NCI-H2107 (cell line): ENCODE results near the gene SLIT3.

Experiments used
- DNase-seq: peaks from one replicate; lab custom pipeline; 2025; lab: John Stamatoyannopoulos, UW

SLIT3 gene

GRCh38 chr5:169174923-169175322 is 126.0 kb downstream of the SLIT3 start:
- no peak for DNase-seq

GRCh38 chr5:169173372-169173771 is 127.6 kb downstream of the SLIT3 start:
- no peak for DNase-seq

GRCh38 chr5:169171515-169171914 is 129.4 kb downstream of the SLIT3 start:
- no peak for DNase-seq

GRCh38 chr5:169169783-169170182 is 131.2 kb downstream of the SLIT3 start:
- DNase-seq: no peak

GRCh38 chr5:169168280-169168679 is 132.7 kb downstream of the SLIT3 start:
- no peak for DNase-seq

GRCh38 chr5:169166078-169166477 is 134.9 kb downstream of the SLIT3 start:
- DNase-seq: no peak

GRCh38 chr5:169165052-169165451 is 135.9 kb downstream of the SLIT3 start:
- no peak for DNase-seq

- no peak for DNase-seq
Measured at GRCh38 chr5:169164481-169164925, 136.4 kb downstream of the SLIT3 start.

GRCh38 chr5:169162407-169162806 is 138.5 kb downstream of the SLIT3 start:
- DNase-seq: no peak

GRCh38 chr5:169161022-169161680 is 139.8 kb downstream of the SLIT3 start:
- no peak for DNase-seq

- no peak for DNase-seq
Measured at GRCh38 chr5:169160405-169160901, 140.5 kb downstream of the SLIT3 start.

- no peak for DNase-seq
Measured at GRCh38 chr5:169158764-169159163, 142.2 kb downstream of the SLIT3 start.

GRCh38 chr5:169157064-169157463 is 143.9 kb downstream of the SLIT3 start:
- no peak for DNase-seq

- DNase-seq: no peak
Measured at GRCh38 chr5:169154679-169155078, 146.3 kb downstream of the SLIT3 start.

- no peak for DNase-seq
Measured at GRCh38 chr5:169153405-169153804, 147.5 kb downstream of the SLIT3 start.

GRCh38 chr5:169152946-169153345 is 148.0 kb downstream of the SLIT3 start:
- DNase-seq: no peak

- no peak for DNase-seq
Measured at GRCh38 chr5:169152453-169152852, 148.5 kb downstream of the SLIT3 start.

- DNase-seq: no peak
Measured at GRCh38 chr5:169151051-169151805, 149.7 kb downstream of the SLIT3 start.

GRCh38 chr5:169150108-169150507 is 150.8 kb downstream of the SLIT3 start:
- no peak for DNase-seq

- no peak for DNase-seq
Measured at GRCh38 chr5:169149317-169149716, 151.6 kb downstream of the SLIT3 start.

- no peak for DNase-seq
Measured at GRCh38 chr5:169148138-169148740, 152.7 kb downstream of the SLIT3 start.

GRCh38 chr5:169147534-169147933 is 153.4 kb downstream of the SLIT3 start:
- DNase-seq: no peak

GRCh38 chr5:169146158-169146557 is 154.8 kb downstream of the SLIT3 start:
- no peak for DNase-seq
